Type B pancreatic cell (in vitro differentiated cells): ENCODE data around the gene GDF15. TPM values are rescaled to one million over a fixed set of nuclear protein-coding genes. Genes with fewer than 3 reads are reported as not detected.

Experiments
- DNase-seq: peaks from one replicate; pipeline ENCODE4 v3.0.0; 2021; ENCODE audit warnings: mixed read lengths; ENCODE audit not compliant: unreplicated experiment; ENCODE audit errors: extremely low spot score
- H3K27ac Mint-ChIP-seq: 2 replicates; pipeline ENCODE4 v1.8.0; 2021; ENCODE audit warnings: mild to moderate bottlenecking, mixed read lengths
- H3K27me3 Mint-ChIP-seq: 2 replicates; pipeline ENCODE4 v1.8.0; 2021; ENCODE audit warnings: mixed read lengths
- H3K36me3 Mint-ChIP-seq: 2 replicates; pipeline ENCODE4 v1.8.0; 2021; ENCODE audit warnings: mixed read lengths
- H3K4me1 Mint-ChIP-seq: one replicate; pipeline ENCODE4 v1.8.0; 2021; ENCODE audit warnings: mixed read lengths; ENCODE audit not compliant: unreplicated experiment
- H3K4me3 Mint-ChIP-seq: 2 replicates; pipeline ENCODE4 v1.8.0; 2021; ENCODE audit warnings: mild to moderate bottlenecking, mixed read lengths
- H3K9me3 Mint-ChIP-seq: 2 replicates; pipeline ENCODE4 v1.8.0; 2021; ENCODE audit warnings: mixed read lengths
- CTCF ChIP-seq: fragments of 200-600 bp; sonication (generic); conservative IDR thresholded peaks from 2 replicates; pipeline ENCODE4 v1.5.0; 2021; ENCODE audit warnings: antibody characterized with exemption, mild to moderate bottlenecking
- total RNA-seq: library from RNA; stranded (reverse); gene quantifications from 2 replicates; pipeline ENCODE4 v1.2.1, GENCODE V29; 2021; ENCODE audit warnings: low replicate concordance

Gene GDF15
- total RNA-seq, 1 donor from 2014 or later, result 102 TPM

- H3K9me3 Mint-ChIP-seq, result no peaks in the 10 kb centered on the region
- H3K27me3 Mint-ChIP-seq, result no peaks in the 10 kb centered on the region
- peaks cover 4% of the 10 kb centered on the region for H3K36me3 Mint-ChIP-seq
- peak; percentile 17 for TF ChIP-seq CTCF
- no peak for DNase-seq
- H3K4me3 Mint-ChIP-seq, result peak overlapping the region; percentile 88
- peaks cover 29% of the 10 kb centered on the region for H3K4me1 Mint-ChIP-seq
- peak overlapping the region; percentile 63 for H3K27ac Mint-ChIP-seq
Measured at GRCh38 chr19:18340990-18341868, 44.7 kb upstream of the GDF15 start.

- no peak for DNase-seq
- TF ChIP-seq CTCF, result no peak
- H3K4me3 Mint-ChIP-seq, result peak overlapping the region; percentile 88
- no peak overlapping the region for H3K27ac Mint-ChIP-seq
- H3K4me1 Mint-ChIP-seq, result peaks cover 32% of the 10 kb centered on the region
- no peaks in the 10 kb centered on the region for H3K9me3 Mint-ChIP-seq
- H3K36me3 Mint-ChIP-seq, result peaks cover 5% of the 10 kb centered on the region
- no peaks in the 10 kb centered on the region for H3K27me3 Mint-ChIP-seq
Measured at GRCh38 chr19:18342090-18342632, 43.8 kb upstream of the GDF15 start.

- H3K4me3 Mint-ChIP-seq, result no peak overlapping the region
Measured at GRCh38 chr19:18344582-18344950, 41.4 kb upstream of the GDF15 start.

GRCh38 chr19:18345296-18345695 is 40.7 kb upstream of the GDF15 start:
- no peaks in the 10 kb centered on the region for H3K27me3 Mint-ChIP-seq
- DNase-seq, result no peak
- peaks cover 38% of the 10 kb centered on the region for H3K4me1 Mint-ChIP-seq
- no peak for TF ChIP-seq CTCF
- no peaks in the 10 kb centered on the region for H3K9me3 Mint-ChIP-seq
- H3K27ac Mint-ChIP-seq, result no peak overlapping the region
- peaks cover 5% of the 10 kb centered on the region for H3K36me3 Mint-ChIP-seq
- H3K4me3 Mint-ChIP-seq, result no peak overlapping the region

More at GRCh38 chr19:18344582-18344950, 41.4 kb upstream of the GDF15 start:
- no peak overlapping the region for H3K27ac Mint-ChIP-seq
- H3K4me1 Mint-ChIP-seq, result peaks cover 40% of the 10 kb centered on the region
- TF ChIP-seq CTCF, result no peak
- no peaks in the 10 kb centered on the region for H3K9me3 Mint-ChIP-seq
- peaks cover 5% of the 10 kb centered on the region for H3K36me3 Mint-ChIP-seq
- no peak for DNase-seq
- H3K27me3 Mint-ChIP-seq, result no peaks in the 10 kb centered on the region

GRCh38 chr19:18346091-18346490 is 39.9 kb upstream of the GDF15 start:
- peak overlapping the region; percentile 61 for H3K27ac Mint-ChIP-seq
- no peaks in the 10 kb centered on the region for H3K27me3 Mint-ChIP-seq
- H3K4me1 Mint-ChIP-seq, result peaks cover 38% of the 10 kb centered on the region
- DNase-seq, result no peak
- peak overlapping the region; percentile 34 for H3K4me3 Mint-ChIP-seq
- peak; percentile 53 for TF ChIP-seq CTCF
- H3K36me3 Mint-ChIP-seq, result peaks cover 5% of the 10 kb centered on the region
- H3K9me3 Mint-ChIP-seq, result no peaks in the 10 kb centered on the region
